Psoas muscle (tissue), 8 donors: ENCODE data around the gene FAM111B. TPM values are rescaled to one million over a fixed set of nuclear protein-coding genes. Genes with fewer than 3 reads are reported as not detected.
"Not testable (repeated sequence)": the region's sequence is repeated elsewhere in the genome, so short reads cannot be mapped to it uniquely, and the experiment has no call there.

Experiments used
- ATAC-seq, 4 donors: fragments of 200-7000 bp; cut with Tn5 transposase; one replicate each; pipeline ENCODE4 v1.9.1; 2020; ENCODE audit warnings: moderate library complexity in 3 of 4, mild to moderate bottlenecking in 2 of 4
- DNase-seq, 2 donors: peaks; one replicate each; pipeline ENCODE4 v3.0.0-alpha.2; 2020
- H3K27ac ChIP-seq: fragments of 200-600 bp; one replicate; pipeline ENCODE4 v1.8.0; 2022
- H3K27me3 ChIP-seq, 3 donors: fragments of 200-600 bp in 1 of 3; one replicate each; pipeline versions ENCODE4 v1.6.1 to v1.8.0; 2013 to 2022; ENCODE audit warnings: low read length in 2 of 3, mild to moderate bottlenecking in 2 of 3, moderate library complexity in 1 of 3; ENCODE audit not compliant: insufficient read depth in 3 of 3
- H3K36me3 ChIP-seq, 2 donors: fragments of 200-600 bp in 1 of 2; one replicate each; pipeline versions ENCODE4 v1.6.1 to v1.8.0; 2013 to 2022; ENCODE audit warnings: low read depth in 1 of 2, mild to moderate bottlenecking in 1 of 2, moderate library complexity in 1 of 2; ENCODE audit not compliant: insufficient read depth in 1 of 2
- H3K4me1 ChIP-seq: fragments of 200-600 bp; one replicate; pipeline ENCODE4 v1.8.0; 2022
- H3K4me3 ChIP-seq: fragments of 200-600 bp; one replicate; pipeline ENCODE4 v1.8.0; 2022; ENCODE audit warnings: mild to moderate bottlenecking
- H3K9me3 ChIP-seq: fragments of 200-600 bp; one replicate; pipeline ENCODE4 v1.8.0; 2022
- CTCF ChIP-seq: fragments of 200-600 bp; IDR thresholded peaks from one replicate; pipeline ENCODE4 v1.8.0; 2022; ENCODE audit warnings: antibody characterized with exemption
- WGBS, 3 donors: extraction: QIAGEN DNeasy Blood & Tissue Kit; methylation state at CpG; one replicate each; pipeline versions ENCODE4 v1.1.6 to v1.1.7; 2013; 5-methylcytosine and 5-hydroxymethylcytosine counted together
- intact Hi-C, 2 donors: fragments of 100-400 bp; cut with DNase I; formaldehyde crosslinking; loops; one replicate each; pipeline versions ENCODE4 v1.11.0 to v1.14.2; 2022
- polyA plus RNA-seq, 3 donors: library from polyadenylated mRNA; stranded (reverse); fragments of 200-250 nt; gene quantifications; one replicate each; pipeline ENCODE4 v1.2.3, GENCODE V29; 2013
- total RNA-seq, 4 donors: library from RNA; stranded (reverse); fragmentation: NEBNext Ultra II Directional in 2 of 4; extraction: Animal tissue kit (Norgen Biotek cat#: 25700) in 2 of 4; gene quantifications; one replicate each; pipeline versions ENCODE4 v1.2.1 to v1.2.4, GENCODE V29; 2021 to 2023
- donor health status: healthy with polysubstance abuse.
- donor health status: DM: no; HTN: no; CAD: no; lungs with moderate emphysema.
- donor health status: Bipolar disorder and iron deficiency.
- donor health status: healthy.
- donor health status: DM: yes; HTN: yes; CAD: no.
- donor health status: DM: no; HTN: no; CAD: no.
- donor health status: DM: no; HTN: no; CAD: no.
- donor health status: DM: yes; HTN: yes; CAD: no.

The FAM111B gene
- total and polyA plus RNA-seq, 7 donors = 0.01 to 0.09 (median 0.05) TPM; not detected in 2

- ATAC-seq (no peak), DNase-seq (no peak)
- H3K4me1 ChIP-seq = no peaks in the 10 kb centered on the region
- TF ChIP-seq CTCF = no peak
- no peaks in the 10 kb centered on the region for H3K27me3 ChIP-seq
- intact Hi-C loops = no loop called here
- H3K4me3 ChIP-seq = no peak overlapping the region
- no peak overlapping the region for H3K27ac ChIP-seq
- WGBS, 3 donors = 86 to 89% (median 88%) methylated on average over 4 of the region's 4 CpGs
- no peaks in the 10 kb centered on the region for H3K36me3 ChIP-seq
- H3K9me3 ChIP-seq = no peaks in the 10 kb centered on the region
Measured at GRCh38 chr11:59088162-59088561, 18.9 kb upstream of the FAM111B start.

GRCh38 chr11:59093576-59093975, 13.5 kb upstream of the FAM111B start:
- H3K27ac ChIP-seq, H3K36me3 ChIP-seq, ATAC-seq, H3K4me3 ChIP-seq, H3K27me3 ChIP-seq, H3K9me3 ChIP-seq, intact Hi-C loops, DNase-seq, H3K4me1 ChIP-seq: not testable (repeated sequence)

- H3K36me3 ChIP-seq, H3K27ac ChIP-seq, H3K4me3 ChIP-seq, DNase-seq, H3K9me3 ChIP-seq, H3K4me1 ChIP-seq, ATAC-seq, H3K27me3 ChIP-seq: not testable (repeated sequence)
- intact Hi-C loops = loop anchor here in 1 of 2 donors (5.0 kb wide), 1 partner anchor 37 kb away; no protein-coding TSS in a partner anchor
- 69 to 77% (median 70%) methylated on average over 1 of the region's 1 CpG for WGBS, 3 donors
Measured at GRCh38 chr11:59095225-59095624, 11.8 kb upstream of the FAM111B start.

- 76 to 82% (median 79%) methylated on average over 5 of the region's 5 CpGs for WGBS, 3 donors
- not testable (repeated sequence) for H3K36me3 ChIP-seq, H3K27me3 ChIP-seq, H3K4me3 ChIP-seq, ATAC-seq, H3K27ac ChIP-seq, DNase-seq, H3K4me1 ChIP-seq, H3K9me3 ChIP-seq
- intact Hi-C loops = loop anchor here in 1 of 2 donors (5.0 kb wide), 1 partner anchor 36 kb away; no protein-coding TSS in a partner anchor
Measured at GRCh38 chr11:59095972-59096575, 11.0 kb upstream of the FAM111B start.

- ATAC-seq = no peak
- DNase-seq = peak; percentile 46 to 60
- intact Hi-C loops = loop anchor here in 1 of 2 donors (5.0 kb wide), 1 partner anchor 35 kb away; no protein-coding TSS in a partner anchor
Measured at GRCh38 chr11:59097113-59097708, 9.8 kb upstream of the FAM111B start.

GRCh38 chr11:59097938-59098337, 9.1 kb upstream of the FAM111B start:
- H3K36me3 ChIP-seq, H3K4me3 ChIP-seq, H3K9me3 ChIP-seq, ATAC-seq, DNase-seq, H3K27ac ChIP-seq, H3K4me1 ChIP-seq: not testable (repeated sequence)
- 79 to 87% (median 85%) methylated on average over 8 of the region's 8 CpGs for WGBS, 3 donors
- intact Hi-C loops = loop anchor here in 1 of 2 donors (5.0 kb wide), 1 partner anchor 34 kb away; no protein-coding TSS in a partner anchor
- H3K27me3 ChIP-seq = peaks cover 0 to 11% (median 2%) of the 10 kb centered on the region in 3 donors

More at GRCh38 chr11:59097113-59097708, 9.8 kb upstream of the FAM111B start:
- Histone ChIP-seq H3K27ac (no peak overlapping the region), H3K9me3 (no peaks in the 10 kb centered on the region), H3K4me1 (no peaks in the 10 kb centered on the region), H3K36me3 (no peaks in the 10 kb centered on the region), H3K4me3 (no peak overlapping the region), H3K27me3 (peaks cover 0 to 11% (median under 1%) of the 10 kb centered on the region in 3 donors)
- peak; percentile 49 for TF ChIP-seq CTCF
- 91 to 93% (median 91%) methylated on average over 5 of the region's 5 CpGs for WGBS, 3 donors
